ENCODE data around the gene UAP1. TPM values are rescaled to one million over a fixed set of nuclear protein-coding genes. Genes with fewer than 3 reads are reported as not detected.
"Not testable (repeated sequence)": the region's sequence is repeated elsewhere in the genome, so short reads cannot be mapped to it uniquely, and the experiment has no call there.

The UAP1 gene
- total RNA-seq, 1 donor from 2014 or later, result 13.4 TPM

- TF ChIP-seq CTCF (IDR thresholded peaks at IDR 0.05), result no peak
- Mint-ChIP-seq H3K27me3 (no peaks in the 10 kb centered on the region), H3K27ac (no peak overlapping the region), H3K9me3 (no peaks in the 10 kb centered on the region), H3K4me3 (no peak overlapping the region), H3K36me3 (ENCODE audit: low read depth) (peaks cover 21% of the 10 kb centered on the region), H3K4me1 (no peaks in the 10 kb centered on the region)
- intact Hi-C loops (cut with micrococcal nuclease), result no loop called here
- DNase-seq, result no peak
- POLR2A ChIA-PET, result no interaction called here
- ATAC-seq (ENCODE audit: low read depth), result no peak
- CTCF ChIA-PET, result no interaction called here
Observed at GRCh38 chr1:162571696-162572095, 10.2 kb downstream of the UAP1 start.

GRCh38 chr1:162573136-162573535, 11.6 kb downstream of the UAP1 start:
- Mint-ChIP-seq H3K9me3 (no peaks in the 10 kb centered on the region), H3K36me3 (ENCODE audit: low read depth) (peaks cover 15% of the 10 kb centered on the region), H3K27ac (no peak overlapping the region), H3K27me3 (no peaks in the 10 kb centered on the region), H3K4me3 (no peak overlapping the region), H3K4me1 (no peaks in the 10 kb centered on the region)
- no peak for TF ChIP-seq CTCF (IDR thresholded peaks at IDR 0.05)
- ATAC-seq (ENCODE audit: low read depth) (no peak), DNase-seq (no peak)
- POLR2A ChIA-PET, result no interaction called here
- intact Hi-C loops (cut with micrococcal nuclease), result no loop called here
- CTCF ChIA-PET, result no interaction called here

- ATAC-seq (ENCODE audit: low read depth), result no peak
- no peaks in the 10 kb centered on the region for H3K9me3 Mint-ChIP-seq
- no peaks in the 10 kb centered on the region for H3K27me3 Mint-ChIP-seq
- H3K27ac Mint-ChIP-seq, result no peak overlapping the region
- POLR2A ChIA-PET, result no interaction called here
- H3K4me3 Mint-ChIP-seq, result no peak overlapping the region
- H3K36me3 Mint-ChIP-seq (ENCODE audit: low read depth), result peaks cover 20% of the 10 kb centered on the region
- intact Hi-C loops (cut with micrococcal nuclease), result no loop called here
- no peak for DNase-seq
- TF ChIP-seq CTCF (IDR thresholded peaks at IDR 0.05), result no peak
- CTCF ChIA-PET, result no interaction called here
- no peaks in the 10 kb centered on the region for H3K4me1 Mint-ChIP-seq
Observed at GRCh38 chr1:162578071-162578700, 16.7 kb downstream of the UAP1 start.

- ATAC-seq (ENCODE audit: low read depth), result no peak
- intact Hi-C loops (cut with micrococcal nuclease), result no loop called here
Observed at GRCh38 chr1:162578936-162579335, 17.4 kb downstream of the UAP1 start.

GRCh38 chr1:162580308-162580707, 18.8 kb downstream of the UAP1 start:
- TF ChIP-seq CTCF (IDR thresholded peaks at IDR 0.05), result no peak
- ChIA-PET POLR2A (no interaction called here), CTCF (no interaction called here)
- ATAC-seq (ENCODE audit: low read depth) (no peak), DNase-seq (no peak)
- Mint-ChIP-seq H3K9me3 (no peaks in the 10 kb centered on the region), H3K36me3 (ENCODE audit: low read depth) (peaks cover 24% of the 10 kb centered on the region), H3K27me3 (no peaks in the 10 kb centered on the region), H3K4me1 (no peaks in the 10 kb centered on the region), H3K27ac (no peak overlapping the region), H3K4me3 (no peak overlapping the region)
- intact Hi-C loops (cut with micrococcal nuclease), result no loop called here

More at GRCh38 chr1:162578936-162579335, 17.4 kb downstream of the UAP1 start:
- no peak for DNase-seq
- H3K36me3 Mint-ChIP-seq (ENCODE audit: low read depth), result peaks cover 20% of the 10 kb centered on the region
- CTCF ChIA-PET, result no interaction called here
- H3K4me3 Mint-ChIP-seq, result no peak overlapping the region
- H3K27me3 Mint-ChIP-seq, result no peaks in the 10 kb centered on the region
- H3K27ac Mint-ChIP-seq, result no peak overlapping the region
- no peaks in the 10 kb centered on the region for H3K4me1 Mint-ChIP-seq
- POLR2A ChIA-PET, result no interaction called here
- no peak for TF ChIP-seq CTCF (IDR thresholded peaks at IDR 0.05)
- no peaks in the 10 kb centered on the region for H3K9me3 Mint-ChIP-seq

GRCh38 chr1:162582901-162583300, 21.4 kb downstream of the UAP1 start:
- intact Hi-C loops (cut with micrococcal nuclease); POLR2A ChIA-PET; ATAC-seq (ENCODE audit: low read depth); H3K4me1 Mint-ChIP-seq; CTCF ChIA-PET; H3K27me3 Mint-ChIP-seq; H3K4me3 Mint-ChIP-seq; H3K9me3 Mint-ChIP-seq; H3K27ac Mint-ChIP-seq; DNase-seq: not testable (repeated sequence)
- H3K36me3 Mint-ChIP-seq (ENCODE audit: low read depth), result peaks cover 32% of the 10 kb centered on the region

GRCh38 chr1:162585101-162585500, 23.6 kb downstream of the UAP1 start:
- H3K27me3 Mint-ChIP-seq; CTCF ChIA-PET; ATAC-seq (ENCODE audit: low read depth); H3K9me3 Mint-ChIP-seq; DNase-seq; POLR2A ChIA-PET; H3K4me1 Mint-ChIP-seq; H3K27ac Mint-ChIP-seq; intact Hi-C loops (cut with micrococcal nuclease); H3K4me3 Mint-ChIP-seq: not testable (repeated sequence)
- H3K36me3 Mint-ChIP-seq (ENCODE audit: low read depth), result peaks cover 45% of the 10 kb centered on the region
